ENCODE data around the gene TXNL4A.

TXNL4A gene

DNA sequence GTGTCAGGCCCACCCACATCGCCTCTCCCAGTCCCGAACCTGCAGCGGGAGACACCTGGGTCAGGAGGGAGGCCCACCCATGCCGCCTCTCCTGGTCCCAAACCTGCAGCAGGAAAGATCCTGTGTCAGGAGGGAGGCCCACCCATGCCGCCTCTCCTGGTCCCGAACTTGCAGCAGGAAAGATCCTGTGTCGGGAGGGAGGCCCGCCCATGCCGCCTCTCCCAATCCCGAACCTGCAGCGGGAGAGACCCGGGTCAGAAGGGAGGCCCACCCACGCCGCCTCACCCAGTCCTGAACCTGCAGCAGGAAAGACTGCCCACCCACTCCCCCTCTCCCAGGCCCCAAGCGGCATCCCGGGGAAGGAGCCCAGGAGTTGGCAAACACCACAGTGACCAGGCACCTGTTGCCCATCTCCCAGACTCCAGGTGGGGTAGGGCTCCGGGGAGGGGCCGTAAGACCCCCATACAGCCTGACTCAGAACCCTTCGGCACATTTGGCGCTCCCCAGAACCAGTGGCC is 44.7 kb downstream of the TXNL4A start:
- peak overlapping the region; percentile 20 for H3K27ac ChIP-seq
- DNase-seq: no peak
- no peak overlapping the region for H3K4me3 ChIP-seq (ENCODE audit: low read depth, low read length)
- H3K9me3 ChIP-seq (ENCODE audit: severe bottlenecking): no peaks in the 10 kb centered on the region
- no peaks in the 10 kb centered on the region for H3K27me3 ChIP-seq (ENCODE audit: insufficient read depth, low read depth, severe bottlenecking)
- no peak for TF ChIP-seq CTCF (IDR thresholded peaks at IDR 0.05; ENCODE audit: low read depth, low read length)
- peaks cover 74% of the 10 kb centered on the region for H3K36me3 ChIP-seq

- Histone ChIP-seq H3K27ac (peak overlapping the region; percentile 20), H3K9me3 (ENCODE audit: severe bottlenecking) (no peaks in the 10 kb centered on the region), H3K27me3 (ENCODE audit: insufficient read depth, low read depth, severe bottlenecking) (no peaks in the 10 kb centered on the region), H3K36me3 (peaks cover 70% of the 10 kb centered on the region), H3K4me3 (ENCODE audit: low read depth, low read length) (no peak overlapping the region)
- peak; percentile 41; the same call in 1 of the 2 replicates for TF ChIP-seq CTCF (IDR thresholded peaks at IDR 0.05; ENCODE audit: low read depth, low read length)
- DNase-seq: peak; percentile 78
Measured at GRCh38 chr18:79942786-79943607, 45.4 kb downstream of the TXNL4A start.

DNA sequence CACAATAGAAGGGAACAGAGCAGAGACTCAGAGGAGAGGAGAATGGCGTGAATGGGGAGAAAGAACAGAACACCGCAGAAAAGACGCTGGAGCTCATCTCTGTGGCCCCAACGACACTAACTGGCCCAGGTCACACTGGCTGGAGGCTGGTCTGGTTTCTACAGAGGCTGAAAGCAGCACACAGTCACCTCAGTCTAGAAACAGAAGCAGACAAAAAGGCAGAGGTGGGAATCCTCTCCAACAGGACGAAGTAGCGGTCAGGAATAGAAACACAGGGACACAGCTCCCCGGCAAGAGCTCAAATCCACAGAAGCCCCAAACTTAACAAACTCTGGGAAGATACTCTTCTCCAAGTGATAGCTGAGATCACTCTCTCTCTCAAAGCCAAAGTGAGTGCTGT is 46.2 kb downstream of the TXNL4A start:
- H3K9me3 ChIP-seq (ENCODE audit: severe bottlenecking): no peaks in the 10 kb centered on the region
- peaks cover 70% of the 10 kb centered on the region for H3K36me3 ChIP-seq
- peak; percentile 2 for DNase-seq
- no peak overlapping the region for H3K4me3 ChIP-seq (ENCODE audit: low read depth, low read length)
- H3K27ac ChIP-seq: peak overlapping the region; percentile 20
- no peak for TF ChIP-seq CTCF (IDR thresholded peaks at IDR 0.05; ENCODE audit: low read depth, low read length)
- no peaks in the 10 kb centered on the region for H3K27me3 ChIP-seq (ENCODE audit: insufficient read depth, low read depth, severe bottlenecking)

DNA sequence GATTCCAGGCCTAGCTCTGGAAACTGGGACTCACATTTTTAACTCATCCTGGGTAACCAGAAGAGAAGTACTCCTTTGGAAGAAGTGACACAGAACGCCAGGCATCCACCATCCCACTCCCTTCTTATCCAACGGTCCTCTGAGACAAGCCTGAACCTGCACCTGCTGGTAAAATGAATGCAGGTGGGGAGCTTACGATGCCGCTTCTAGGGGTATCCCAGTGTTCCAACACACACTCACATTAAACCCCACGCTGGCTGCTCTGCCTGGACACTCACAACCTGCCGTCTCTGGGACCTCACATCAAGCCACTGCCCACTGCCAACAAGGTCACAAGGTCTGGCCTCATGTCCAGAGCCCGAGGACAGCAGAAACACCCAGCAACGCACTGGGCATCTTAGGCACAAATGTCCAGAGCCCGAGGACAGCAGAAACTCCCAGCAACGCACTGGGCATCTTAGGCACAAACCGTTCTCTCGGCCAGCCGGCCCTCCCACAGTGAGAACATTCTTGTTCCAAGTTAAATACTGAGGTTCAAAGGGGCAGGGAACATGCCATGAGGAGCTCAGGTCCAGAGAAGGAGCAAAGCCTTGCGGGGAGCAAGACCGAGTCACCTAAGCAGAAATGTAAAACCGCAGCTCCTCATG is 46.8 kb downstream of the TXNL4A start:
- H3K4me3 ChIP-seq (ENCODE audit: low read depth, low read length): no peak overlapping the region
- H3K27ac ChIP-seq: peak overlapping the region; percentile 19; the same call in 1 of the 2 replicates
- H3K36me3 ChIP-seq: peaks cover 66% of the 10 kb centered on the region
- peak; percentile 2 for DNase-seq
- no peaks in the 10 kb centered on the region for H3K27me3 ChIP-seq (ENCODE audit: insufficient read depth, low read depth, severe bottlenecking)
- H3K9me3 ChIP-seq (ENCODE audit: severe bottlenecking): no peaks in the 10 kb centered on the region
- TF ChIP-seq CTCF (IDR thresholded peaks at IDR 0.05; ENCODE audit: low read depth, low read length): no peak

DNA sequence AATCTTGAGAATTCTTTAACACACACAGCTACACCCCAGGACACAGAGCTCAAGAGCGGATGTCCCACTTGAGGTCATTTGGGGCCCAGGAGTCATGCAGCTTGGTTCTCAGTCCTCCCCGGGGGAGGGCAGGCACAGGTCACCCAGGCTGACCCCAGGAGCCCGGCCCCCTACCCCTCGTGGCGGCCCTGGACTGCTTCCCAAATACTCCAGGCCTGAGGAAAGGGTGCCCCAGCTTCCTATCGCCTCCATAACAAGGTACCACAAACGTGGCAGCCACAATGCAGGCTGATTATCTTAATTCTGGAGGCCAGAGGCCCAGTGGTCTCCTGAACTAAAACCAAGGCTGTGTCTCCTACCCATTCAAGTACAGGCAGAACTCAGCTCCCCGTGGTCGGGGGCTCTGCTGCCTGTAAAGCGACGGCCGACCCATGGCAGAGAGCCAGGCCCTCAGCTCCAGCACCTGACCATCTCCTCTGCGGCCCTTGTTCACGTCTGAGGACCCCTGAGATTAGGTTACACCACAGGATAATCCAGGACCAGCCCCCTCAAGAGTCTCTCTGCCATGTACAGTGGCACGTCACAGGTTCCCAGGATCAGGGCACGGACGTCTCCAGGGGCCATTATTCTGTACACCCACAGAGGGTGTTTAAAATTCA is 47.4 kb downstream of the TXNL4A start:
- H3K9me3 ChIP-seq (ENCODE audit: severe bottlenecking): no peaks in the 10 kb centered on the region
- peaks cover 60% of the 10 kb centered on the region for H3K36me3 ChIP-seq
- no peak for TF ChIP-seq CTCF (IDR thresholded peaks at IDR 0.05; ENCODE audit: low read depth, low read length)
- no peaks in the 10 kb centered on the region for H3K27me3 ChIP-seq (ENCODE audit: insufficient read depth, low read depth, severe bottlenecking)
- DNase-seq: peak; percentile 6
- H3K27ac ChIP-seq: no peak overlapping the region
- H3K4me3 ChIP-seq (ENCODE audit: low read depth, low read length): no peak overlapping the region
